Left ventricle myocardium inferior (tissue), 1 donor: ENCODE data around the gene LINC01488. TPM values are rescaled to one million over a fixed set of nuclear protein-coding genes. Genes with fewer than 3 reads are reported as not detected.

ENCODE experiments used
- DNase-seq: peaks from one replicate; pipeline ENCODE4 v3.0.0-alpha.2; 2020
- H3K27ac ChIP-seq: fragments of 200-600 bp; replicated peaks from 2 replicates; pipeline ENCODE4 v1.8.0; 2021
- H3K27me3 ChIP-seq: fragments of 200-600 bp; 2 replicates; pipeline ENCODE4 v1.8.0; 2021; ENCODE audit warnings: low read depth
- H3K36me3 ChIP-seq: fragments of 200-600 bp; 2 replicates; pipeline ENCODE4 v1.8.0; 2021
- H3K4me1 ChIP-seq: fragments of 200-600 bp; 2 replicates; pipeline ENCODE4 v1.8.0; 2021
- H3K4me3 ChIP-seq: fragments of 200-600 bp; 2 replicates; pipeline ENCODE4 v1.8.0; 2021; ENCODE audit warnings: mild to moderate bottlenecking, moderate library complexity
- H3K9me3 ChIP-seq: fragments of 200-600 bp; replicated peaks from 2 replicates; pipeline ENCODE4 v1.8.0; 2021
- intact Hi-C: fragments of 100-400 bp; cut with micrococcal nuclease; formaldehyde crosslinking; loops from one replicate; pipeline ENCODE4 v1.11.0; 2022
- total RNA-seq: library from RNA; stranded (reverse); fragmentation: NEBNext Ultra II Directional; extraction: Animal tissue kit (Norgen Biotek cat#: 25700); gene quantifications from one replicate; pipeline ENCODE4 v1.2.1, GENCODE V29; 2021
- TF ChIP-seq, protein P1 (sequence below): fragments of 200-600 bp; IDR thresholded peaks from 2 replicates; pipeline ENCODE4 v1.8.0; 2021; ENCODE audit warnings: antibody characterized with exemption, mild to moderate bottlenecking, borderline replicate concordance
- donor health status: DM: no; HTN: yes; CAD: no; lungs with severe emphysema.

LINC01488 gene
- total RNA-seq, 1 donor from 2014 or later: 0.38 TPM

DNA sequence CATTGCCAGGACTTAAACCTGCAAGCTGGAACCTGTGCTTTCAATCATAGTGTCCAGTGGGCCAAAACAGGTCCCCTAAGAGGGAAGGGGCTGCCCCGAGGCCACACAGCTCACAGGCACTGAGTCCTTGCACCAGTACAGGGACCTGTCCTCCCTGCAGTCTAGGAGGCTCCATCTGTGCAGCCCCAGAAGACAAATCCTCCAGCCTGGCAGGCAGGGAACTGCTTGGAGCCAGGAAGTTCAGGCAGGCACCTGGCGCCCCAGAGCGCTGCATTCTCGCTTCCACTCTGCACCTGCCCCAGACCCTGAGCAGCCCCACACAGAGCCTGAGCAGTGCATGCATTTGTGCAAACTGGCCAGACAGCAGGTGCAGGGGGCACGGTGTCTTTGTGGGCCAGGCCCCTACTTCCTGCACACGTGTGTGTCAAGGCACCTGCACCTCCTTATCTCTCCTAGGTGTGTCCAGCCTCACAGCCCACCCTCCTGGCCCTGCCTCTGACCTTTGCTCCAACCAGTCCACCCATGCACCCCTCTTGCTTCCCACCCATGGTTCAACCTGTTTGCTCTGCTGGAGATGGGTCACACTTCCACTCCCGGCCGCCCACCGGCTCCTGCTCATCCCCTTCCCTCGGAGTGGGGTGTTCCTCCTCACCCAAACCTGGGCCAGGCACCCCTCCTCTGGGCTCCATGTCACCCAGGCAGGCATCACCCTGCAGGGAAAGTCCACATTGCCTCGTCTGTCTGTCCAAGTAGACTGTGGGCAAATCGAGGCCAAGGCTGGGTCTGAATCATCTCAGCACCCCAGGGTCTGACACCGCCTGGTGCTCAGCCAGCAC is 19.0 kb downstream of the LINC01488 start:
- no peaks in the 10 kb centered on the region for H3K36me3 ChIP-seq
- no peaks in the 10 kb centered on the region for H3K27me3 ChIP-seq
- intact Hi-C loops: no loop called here
- no peaks in the 10 kb centered on the region for H3K9me3 ChIP-seq
- TF ChIP-seq, protein P1, sequence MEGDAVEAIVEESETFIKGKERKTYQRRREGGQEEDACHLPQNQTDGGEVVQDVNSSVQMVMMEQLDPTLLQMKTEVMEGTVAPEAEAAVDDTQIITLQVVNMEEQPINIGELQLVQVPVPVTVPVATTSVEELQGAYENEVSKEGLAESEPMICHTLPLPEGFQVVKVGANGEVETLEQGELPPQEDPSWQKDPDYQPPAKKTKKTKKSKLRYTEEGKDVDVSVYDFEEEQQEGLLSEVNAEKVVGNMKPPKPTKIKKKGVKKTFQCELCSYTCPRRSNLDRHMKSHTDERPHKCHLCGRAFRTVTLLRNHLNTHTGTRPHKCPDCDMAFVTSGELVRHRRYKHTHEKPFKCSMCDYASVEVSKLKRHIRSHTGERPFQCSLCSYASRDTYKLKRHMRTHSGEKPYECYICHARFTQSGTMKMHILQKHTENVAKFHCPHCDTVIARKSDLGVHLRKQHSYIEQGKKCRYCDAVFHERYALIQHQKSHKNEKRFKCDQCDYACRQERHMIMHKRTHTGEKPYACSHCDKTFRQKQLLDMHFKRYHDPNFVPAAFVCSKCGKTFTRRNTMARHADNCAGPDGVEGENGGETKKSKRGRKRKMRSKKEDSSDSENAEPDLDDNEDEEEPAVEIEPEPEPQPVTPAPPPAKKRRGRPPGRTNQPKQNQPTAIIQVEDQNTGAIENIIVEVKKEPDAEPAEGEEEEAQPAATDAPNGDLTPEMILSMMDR: no peak
- DNase-seq: no peak
- no peak overlapping the region for H3K4me3 ChIP-seq
- H3K4me1 ChIP-seq: peaks cover 37% of the 10 kb centered on the region
- H3K27ac ChIP-seq: no peak overlapping the region

DNA sequence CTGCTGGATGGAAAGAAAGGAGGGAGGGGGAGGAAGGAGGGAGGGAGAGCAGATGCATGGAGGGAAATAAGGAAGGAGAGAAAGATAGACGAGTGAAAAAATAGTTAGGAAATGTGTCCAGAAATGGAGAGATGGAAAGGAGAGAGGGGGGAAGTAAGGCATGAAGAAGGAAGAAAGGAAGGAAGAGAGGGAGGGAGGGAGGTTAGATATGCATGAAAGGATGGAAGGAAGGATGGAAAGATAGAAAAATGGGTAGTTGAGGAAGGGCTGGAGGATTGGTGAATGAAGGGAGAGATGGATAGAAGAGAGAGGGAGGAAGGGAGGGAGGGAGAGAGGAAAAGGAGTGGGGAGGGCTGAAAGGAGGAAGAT is 19.6 kb downstream of the LINC01488 start:
- Histone ChIP-seq H3K4me3 (no peak overlapping the region), H3K4me1 (peaks cover 31% of the 10 kb centered on the region), H3K9me3 (peaks cover 2% of the 10 kb centered on the region), H3K27ac (no peak overlapping the region), H3K27me3 (no peaks in the 10 kb centered on the region), H3K36me3 (no peaks in the 10 kb centered on the region)
- DNase-seq: no peak
- intact Hi-C loops: no loop called here
- TF ChIP-seq, protein P1: no peak

DNA sequence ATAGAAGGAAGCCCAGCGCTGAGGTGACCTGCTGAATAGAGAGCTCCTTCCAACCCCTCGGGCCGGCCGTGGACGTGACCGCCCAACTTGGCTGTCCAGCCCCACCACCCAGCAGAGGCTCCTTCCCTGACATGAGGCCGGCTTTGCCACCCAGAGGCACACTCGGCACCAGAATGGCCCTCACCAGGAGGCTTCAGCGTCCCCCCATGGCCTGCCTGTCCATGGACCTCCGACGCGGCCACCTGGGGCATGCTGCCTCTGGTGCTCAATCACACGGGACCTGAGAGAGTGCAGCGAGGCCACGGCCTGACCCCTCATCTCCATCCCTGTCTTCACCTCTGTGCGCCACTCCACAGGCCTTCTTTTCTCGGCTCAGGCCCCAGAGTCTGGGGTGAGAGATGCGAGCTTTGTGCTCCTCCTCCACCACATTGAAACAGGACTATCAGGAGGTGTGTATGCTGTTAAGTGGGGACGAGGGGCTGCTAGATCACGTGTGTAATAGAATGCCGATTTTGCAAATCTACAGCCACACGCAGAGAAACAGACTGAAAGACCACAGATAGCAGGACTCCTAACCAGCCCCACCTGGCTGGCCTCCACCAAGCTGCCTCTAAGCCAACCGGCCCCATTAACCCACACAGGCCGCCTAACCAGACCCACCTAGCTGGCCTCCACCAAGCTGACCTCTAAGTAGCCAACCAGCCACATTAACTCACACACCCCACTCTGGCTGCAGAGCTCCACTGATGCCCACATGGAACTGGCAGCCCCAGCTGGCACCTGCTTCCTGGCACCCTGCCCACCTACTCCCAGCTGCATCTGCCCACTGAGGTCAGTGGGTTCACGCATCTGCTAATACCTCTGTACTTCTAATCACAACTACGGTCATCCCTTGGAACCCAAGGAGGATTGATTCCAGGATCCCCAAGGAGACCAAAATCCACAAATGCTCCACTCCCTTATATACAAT is 20.7 kb downstream of the LINC01488 start:
- Histone ChIP-seq H3K4me1 (peaks cover 21% of the 10 kb centered on the region), H3K27me3 (no peaks in the 10 kb centered on the region), H3K9me3 (peaks cover 9% of the 10 kb centered on the region), H3K4me3 (no peak overlapping the region), H3K36me3 (no peaks in the 10 kb centered on the region), H3K27ac (no peak overlapping the region)
- DNase-seq: peak; percentile 48
- intact Hi-C loops: no loop called here
- TF ChIP-seq, protein P1: no peak

DNA sequence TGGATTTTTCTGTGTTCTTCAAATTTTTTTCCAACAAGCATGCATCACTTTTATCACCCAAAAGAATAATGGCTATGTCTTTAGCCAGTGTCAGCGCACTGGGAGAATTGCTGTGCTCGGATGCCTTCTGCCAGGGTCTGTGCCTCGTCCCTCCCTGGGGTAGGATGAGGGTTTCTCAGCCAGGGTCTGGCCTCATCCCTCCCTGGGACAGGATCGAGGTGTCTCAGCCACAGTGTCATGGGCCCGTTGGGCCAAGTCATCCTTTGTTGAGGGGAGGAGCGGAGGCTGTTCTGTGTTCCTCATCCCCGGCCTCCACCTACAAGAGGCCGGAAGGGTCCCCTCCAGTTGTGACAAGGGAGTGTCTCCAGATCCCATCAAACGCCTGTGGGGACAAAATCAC is 22.7 kb downstream of the LINC01488 start:
- no peak for DNase-seq
- TF ChIP-seq, protein P1: no peak
- Histone ChIP-seq H3K4me1 (peaks cover 13% of the 10 kb centered on the region), H3K27me3 (no peaks in the 10 kb centered on the region), H3K36me3 (no peaks in the 10 kb centered on the region), H3K9me3 (peaks cover 9% of the 10 kb centered on the region), H3K4me3 (no peak overlapping the region), H3K27ac (no peak overlapping the region)
- intact Hi-C loops: no loop called here

DNA sequence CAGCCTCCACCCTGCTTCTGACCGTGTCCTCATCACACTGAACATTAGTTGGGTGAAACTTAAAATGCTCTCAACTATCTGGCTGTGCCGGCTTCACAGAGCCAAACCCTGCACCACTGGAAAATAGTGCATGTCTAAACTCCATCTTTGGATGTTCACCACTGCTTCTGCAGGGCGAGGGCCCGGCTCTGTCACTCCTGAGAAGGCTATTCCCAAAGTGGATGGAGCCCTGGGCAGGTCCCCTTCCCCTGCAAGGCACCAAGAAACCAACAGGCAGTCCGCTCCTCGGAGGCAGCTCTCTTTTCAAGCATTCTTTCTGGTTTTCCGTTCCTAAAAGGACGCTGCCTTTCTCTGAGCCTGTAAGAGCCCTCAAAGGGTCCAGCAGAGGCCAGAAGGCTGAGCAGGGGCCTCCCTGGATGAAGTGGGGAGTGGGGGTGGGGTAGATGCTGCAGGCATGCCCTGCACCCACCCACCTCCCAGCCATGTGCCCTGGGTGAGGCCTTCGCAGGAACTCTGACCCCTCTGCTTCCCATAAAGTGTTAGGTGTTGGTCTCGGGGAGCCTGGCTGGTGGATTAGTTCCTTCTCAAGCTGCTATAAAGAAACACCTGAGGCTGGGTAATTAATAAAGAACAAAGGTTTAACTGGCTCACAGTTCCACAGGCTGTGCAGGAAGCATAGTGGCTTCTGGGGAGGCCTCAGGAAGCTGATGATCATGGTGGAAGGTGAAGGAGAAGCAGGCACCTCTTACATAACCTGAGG is 23.3 kb downstream of the LINC01488 start:
- intact Hi-C loops: no loop called here
- Histone ChIP-seq H3K27me3 (no peaks in the 10 kb centered on the region), H3K36me3 (no peaks in the 10 kb centered on the region), H3K4me3 (no peak overlapping the region), H3K27ac (no peak overlapping the region), H3K9me3 (peaks cover 9% of the 10 kb centered on the region), H3K4me1 (peaks cover 13% of the 10 kb centered on the region)
- no peak for DNase-seq
- TF ChIP-seq, protein P1: no peak
